ENCODE measurements around the gene MGMT.

The MGMT gene

DNA sequence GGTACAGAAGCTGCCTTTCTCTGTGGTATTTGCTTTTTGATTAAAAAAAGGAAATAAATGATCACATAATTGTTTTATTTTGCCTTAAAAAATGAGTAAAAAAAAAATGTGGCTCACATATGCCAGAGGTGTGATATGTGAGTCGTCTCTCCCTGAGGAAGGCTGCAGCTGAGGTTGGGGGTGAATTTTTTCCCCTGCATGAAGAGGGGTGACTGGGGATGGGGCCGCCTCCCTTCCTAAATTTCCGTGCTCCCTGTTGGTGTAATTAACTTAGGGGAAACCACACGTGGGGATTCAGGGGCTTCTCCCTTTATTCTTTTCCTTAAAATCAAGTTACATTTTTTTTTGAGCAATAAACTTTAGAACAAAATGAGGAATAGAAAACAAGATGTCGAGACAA, 35.4 kb downstream of the MGMT start:
- TF ChIP-seq POLR2AphosphoS5 (IDR thresholded peaks at IDR 0.05; ENCODE audit: low read depth) (no peak), CTCF (IDR thresholded peaks at IDR 0.05; ENCODE audit: insufficient read depth, low read length) (no peak), SPI1 (IDR thresholded peaks at IDR 0.05; ENCODE audit: borderline replicate concordance, low read depth) (no peak), GABPA (IDR thresholded peaks at IDR 0.05; ENCODE audit: low read depth) (no peak)
- TF ChIP-seq, protein P1, sequence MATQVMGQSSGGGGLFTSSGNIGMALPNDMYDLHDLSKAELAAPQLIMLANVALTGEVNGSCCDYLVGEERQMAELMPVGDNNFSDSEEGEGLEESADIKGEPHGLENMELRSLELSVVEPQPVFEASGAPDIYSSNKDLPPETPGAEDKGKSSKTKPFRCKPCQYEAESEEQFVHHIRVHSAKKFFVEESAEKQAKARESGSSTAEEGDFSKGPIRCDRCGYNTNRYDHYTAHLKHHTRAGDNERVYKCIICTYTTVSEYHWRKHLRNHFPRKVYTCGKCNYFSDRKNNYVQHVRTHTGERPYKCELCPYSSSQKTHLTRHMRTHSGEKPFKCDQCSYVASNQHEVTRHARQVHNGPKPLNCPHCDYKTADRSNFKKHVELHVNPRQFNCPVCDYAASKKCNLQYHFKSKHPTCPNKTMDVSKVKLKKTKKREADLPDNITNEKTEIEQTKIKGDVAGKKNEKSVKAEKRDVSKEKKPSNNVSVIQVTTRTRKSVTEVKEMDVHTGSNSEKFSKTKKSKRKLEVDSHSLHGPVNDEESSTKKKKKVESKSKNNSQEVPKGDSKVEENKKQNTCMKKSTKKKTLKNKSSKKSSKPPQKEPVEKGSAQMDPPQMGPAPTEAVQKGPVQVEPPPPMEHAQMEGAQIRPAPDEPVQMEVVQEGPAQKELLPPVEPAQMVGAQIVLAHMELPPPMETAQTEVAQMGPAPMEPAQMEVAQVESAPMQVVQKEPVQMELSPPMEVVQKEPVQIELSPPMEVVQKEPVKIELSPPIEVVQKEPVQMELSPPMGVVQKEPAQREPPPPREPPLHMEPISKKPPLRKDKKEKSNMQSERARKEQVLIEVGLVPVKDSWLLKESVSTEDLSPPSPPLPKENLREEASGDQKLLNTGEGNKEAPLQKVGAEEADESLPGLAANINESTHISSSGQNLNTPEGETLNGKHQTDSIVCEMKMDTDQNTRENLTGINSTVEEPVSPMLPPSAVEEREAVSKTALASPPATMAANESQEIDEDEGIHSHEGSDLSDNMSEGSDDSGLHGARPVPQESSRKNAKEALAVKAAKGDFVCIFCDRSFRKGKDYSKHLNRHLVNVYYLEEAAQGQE (IDR thresholded peaks at IDR 0.05; ENCODE audit: insufficient replicate concordance, low read depth) = no peak

DNA sequence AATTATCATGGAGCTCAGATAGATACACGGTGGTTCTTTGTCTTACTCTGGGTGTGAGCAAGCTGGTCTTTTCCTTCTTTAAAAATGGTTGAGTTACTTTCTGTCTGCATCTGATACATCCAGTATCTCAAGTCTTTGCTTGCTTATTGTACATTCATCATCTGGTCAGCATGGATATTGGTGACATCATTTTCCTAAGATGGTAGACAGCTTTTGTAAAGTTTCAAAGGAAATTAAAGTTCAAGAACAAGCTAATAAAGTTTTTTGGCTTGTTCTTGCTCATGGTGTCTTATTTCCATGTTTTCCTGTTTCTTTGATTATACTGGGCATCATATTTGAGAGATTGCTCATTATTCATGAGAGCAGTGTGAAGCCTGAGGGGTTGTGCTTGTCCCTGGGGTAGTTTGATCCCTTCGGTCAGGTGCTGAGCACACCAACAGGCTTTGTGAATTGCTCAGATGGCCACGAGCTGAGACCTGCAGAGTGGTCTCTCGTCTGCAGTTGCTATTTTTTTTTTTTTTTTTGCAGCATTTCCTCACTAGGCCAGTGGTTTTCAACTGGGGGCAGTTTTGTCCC, 38.5 kb downstream of the MGMT start:
- no peaks in the 10 kb centered on the region for H3K27me3 ChIP-seq (ENCODE audit: insufficient read depth, poor library complexity, severe bottlenecking)
- TF ChIP-seq SPI1 (IDR thresholded peaks at IDR 0.05; ENCODE audit: borderline replicate concordance, low read depth) (no peak), POLR2AphosphoS5 (IDR thresholded peaks at IDR 0.05; ENCODE audit: low read depth) (no peak), CTCF (IDR thresholded peaks at IDR 0.05; ENCODE audit: insufficient read depth, low read length) (no peak), GABPA (IDR thresholded peaks at IDR 0.05; ENCODE audit: low read depth) (no peak)
- TF ChIP-seq, protein P1 (IDR thresholded peaks at IDR 0.05; ENCODE audit: insufficient replicate concordance, low read depth) = no peak
- no peak overlapping the region for H3K27ac ChIP-seq (replicated peaks)
- DNase-seq (ENCODE audit: low read depth in 1 of 2, low spot score in 1 of 2) = no peak
- no peak overlapping the region for H3K4me3 ChIP-seq (replicated peaks; ENCODE audit: insufficient read depth, low read length)

More for the DNA sequence above, 35.4 kb downstream of the MGMT start:
- no peak overlapping the region for H3K4me3 ChIP-seq (replicated peaks; ENCODE audit: insufficient read depth, low read length)
- DNase-seq (ENCODE audit: low read depth in 1 of 2, low spot score in 1 of 2) = no peak
- no peak overlapping the region for H3K27ac ChIP-seq (replicated peaks)
- H3K27me3 ChIP-seq (ENCODE audit: insufficient read depth, poor library complexity, severe bottlenecking) = no peaks in the 10 kb centered on the region

DNA sequence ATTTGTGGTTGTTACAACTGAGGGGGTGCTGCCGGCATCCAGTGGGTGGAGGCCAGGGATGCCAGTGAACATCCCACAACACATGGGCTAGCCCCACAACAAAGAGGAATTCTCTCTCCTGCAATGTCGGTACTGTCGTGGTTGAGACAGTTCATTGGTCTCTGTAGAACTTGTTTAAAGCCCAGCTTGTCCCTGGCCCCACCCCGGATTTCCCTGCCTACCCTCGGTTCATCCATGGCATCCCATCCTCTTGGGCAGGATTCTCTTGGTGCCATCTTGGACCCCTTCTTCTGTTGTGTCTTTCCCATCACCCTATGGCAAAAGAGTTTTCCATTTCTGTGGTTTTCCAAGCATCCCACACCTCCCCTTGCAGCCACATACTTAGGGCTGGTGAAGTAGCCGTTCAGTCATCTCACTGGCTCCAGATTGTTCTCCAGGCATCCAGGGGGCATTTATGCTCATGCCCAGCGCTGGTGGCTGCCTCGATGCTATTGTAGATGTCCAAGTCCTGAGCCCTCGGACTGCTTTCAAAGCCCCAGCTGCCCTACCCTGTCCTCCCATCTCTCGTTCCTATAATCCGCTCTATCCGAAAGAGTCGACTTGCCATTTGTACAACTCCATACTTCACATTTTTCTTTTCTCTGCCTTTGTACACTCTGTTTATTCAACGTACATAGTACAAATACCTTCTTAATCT, 39.2 kb downstream of the MGMT start:
- Histone ChIP-seq H3K27ac (replicated peaks) (no peak overlapping the region), H3K27me3 (ENCODE audit: insufficient read depth, poor library complexity, severe bottlenecking) (no peaks in the 10 kb centered on the region), H3K4me3 (replicated peaks; ENCODE audit: insufficient read depth, low read length) (no peak overlapping the region)
- no peak for DNase-seq (ENCODE audit: low read depth in 1 of 2, low spot score in 1 of 2)
- TF ChIP-seq GABPA (IDR thresholded peaks at IDR 0.05; ENCODE audit: low read depth) (no peak), CTCF (IDR thresholded peaks at IDR 0.05; ENCODE audit: insufficient read depth, low read length) (no peak), POLR2AphosphoS5 (IDR thresholded peaks at IDR 0.05; ENCODE audit: low read depth) (no peak), SPI1 (IDR thresholded peaks at IDR 0.05; ENCODE audit: borderline replicate concordance, low read depth) (no peak)
- TF ChIP-seq, protein P1 (IDR thresholded peaks at IDR 0.05; ENCODE audit: insufficient replicate concordance, low read depth) = no peak
